SIG-M5 treated with dmso at 0.1 percent for 504 hours (cell line): ENCODE results near the gene MTSS2.
"Not testable (repeated sequence)": the region's sequence is repeated elsewhere in the genome, so short reads cannot be mapped to it uniquely, and the experiment has no call there.

Source experiments
- DNase-seq: peaks from one replicate; lab custom pipeline; 2025; ENCODE audit not compliant: unreplicated experiment; lab: John Stamatoyannopoulos, UW

MTSS2 gene

DNA sequence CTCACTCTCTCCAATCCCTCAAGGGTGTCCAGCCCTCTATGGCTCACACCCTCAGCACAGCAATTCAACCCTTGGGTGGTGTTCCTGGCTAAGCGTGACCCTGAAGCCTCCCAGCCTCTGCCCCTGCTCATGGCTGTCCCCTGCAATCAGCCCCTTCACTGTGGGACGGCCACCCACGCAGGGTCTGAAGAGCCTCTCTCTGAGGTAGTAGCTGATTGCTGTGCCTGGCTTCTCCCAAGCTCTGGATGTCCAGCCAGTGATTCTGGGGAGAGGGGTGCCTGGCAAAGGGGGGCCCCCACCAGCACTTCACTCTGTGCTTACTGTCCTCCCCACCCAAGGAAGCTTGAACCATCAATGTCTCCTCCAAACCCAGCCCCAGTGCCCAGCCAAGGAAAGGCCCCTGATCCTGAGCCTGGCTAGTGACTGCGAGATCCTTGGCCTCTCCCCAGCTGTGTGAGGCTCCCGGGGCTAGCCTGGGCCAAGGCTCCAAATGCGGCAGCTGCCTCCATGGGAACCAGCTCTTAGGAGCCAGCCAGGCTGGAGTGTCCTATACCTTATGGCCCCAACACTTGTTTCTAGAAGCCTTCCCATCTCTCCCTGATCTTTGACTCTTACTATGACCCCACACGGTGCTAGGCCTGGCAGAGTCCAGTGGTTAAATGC lies 9.9 kb downstream of the MTSS2 start:
- no peak for DNase-seq

DNA sequence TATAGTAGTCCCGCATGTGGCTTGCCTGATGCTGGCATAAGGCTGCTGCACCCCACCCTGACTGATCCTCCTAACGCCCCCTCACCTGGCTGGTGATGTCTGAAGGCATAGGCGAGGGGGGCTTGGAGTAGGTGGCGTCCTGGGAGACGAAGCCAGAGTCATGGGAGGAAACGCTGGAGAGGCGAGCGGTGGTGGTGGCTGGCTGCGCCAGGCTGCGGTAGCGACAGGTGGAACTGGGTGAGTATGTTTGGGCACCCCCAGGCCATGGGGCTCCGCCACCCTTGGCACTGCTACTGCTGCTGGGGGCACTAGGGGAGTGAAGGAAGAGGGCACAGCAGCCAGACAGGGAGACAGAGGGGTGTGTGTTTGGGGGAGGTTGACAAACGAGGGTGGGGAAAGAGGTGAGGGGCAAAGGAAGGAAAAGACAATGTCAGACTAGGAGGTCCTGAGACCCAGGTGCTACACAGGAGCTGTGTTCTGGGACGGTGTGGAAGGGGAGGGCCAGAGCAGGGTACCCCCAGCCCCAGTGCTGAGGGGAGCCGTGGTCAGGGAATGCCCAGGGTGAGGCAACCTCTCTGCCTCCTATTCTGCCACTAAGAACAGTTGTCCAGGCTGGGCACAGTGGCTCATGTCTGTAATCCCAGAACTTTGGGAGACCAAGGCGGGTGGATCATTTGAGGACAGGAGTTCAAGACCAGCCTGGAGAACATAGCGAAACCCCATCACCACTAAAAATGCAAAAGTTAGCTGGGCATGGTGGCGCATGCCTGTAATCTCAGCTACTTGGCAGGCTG lies 11.4 kb downstream of the MTSS2 start:
- DNase-seq = no peak

DNA sequence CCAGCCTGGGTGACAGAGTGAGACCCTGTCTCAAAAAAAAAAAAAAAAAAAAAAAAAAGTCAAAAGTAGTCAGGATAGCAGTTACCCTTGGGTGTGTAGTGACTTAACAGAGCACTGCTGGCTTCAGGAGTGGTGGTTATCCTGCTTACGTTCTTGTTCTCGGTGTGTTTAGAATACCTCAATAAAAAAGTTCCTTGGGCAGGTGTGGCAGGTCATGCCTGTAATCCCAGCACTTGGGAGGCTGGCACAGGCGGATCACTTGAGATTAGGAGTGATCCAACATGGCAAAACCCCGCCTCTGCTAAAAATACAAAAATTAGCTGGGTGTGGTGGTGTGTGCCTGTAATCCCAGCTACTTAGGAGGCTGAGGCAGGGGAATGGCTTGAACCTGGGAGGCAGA lies 14.9 kb downstream of the MTSS2 start:
- DNase-seq = not testable (repeated sequence)

DNA sequence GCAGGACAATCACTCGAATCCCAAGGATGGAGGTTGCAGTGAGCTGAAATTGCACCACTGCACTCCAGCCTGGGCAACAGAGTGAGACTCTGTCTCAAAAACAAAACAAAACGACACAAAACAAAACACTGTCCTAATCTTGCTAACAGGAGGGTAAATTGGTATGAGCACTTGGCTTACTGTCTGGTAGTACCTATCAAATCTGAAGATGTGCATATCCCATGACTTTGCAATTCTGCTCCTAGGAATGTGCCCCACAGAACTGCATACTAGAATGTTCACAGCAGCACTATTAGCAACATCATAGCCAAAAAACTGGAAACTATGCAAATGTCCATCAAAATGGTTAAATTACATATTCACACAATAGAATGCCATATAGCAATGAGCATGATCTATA lies 15.7 kb downstream of the MTSS2 start:
- no peak for DNase-seq

DNA sequence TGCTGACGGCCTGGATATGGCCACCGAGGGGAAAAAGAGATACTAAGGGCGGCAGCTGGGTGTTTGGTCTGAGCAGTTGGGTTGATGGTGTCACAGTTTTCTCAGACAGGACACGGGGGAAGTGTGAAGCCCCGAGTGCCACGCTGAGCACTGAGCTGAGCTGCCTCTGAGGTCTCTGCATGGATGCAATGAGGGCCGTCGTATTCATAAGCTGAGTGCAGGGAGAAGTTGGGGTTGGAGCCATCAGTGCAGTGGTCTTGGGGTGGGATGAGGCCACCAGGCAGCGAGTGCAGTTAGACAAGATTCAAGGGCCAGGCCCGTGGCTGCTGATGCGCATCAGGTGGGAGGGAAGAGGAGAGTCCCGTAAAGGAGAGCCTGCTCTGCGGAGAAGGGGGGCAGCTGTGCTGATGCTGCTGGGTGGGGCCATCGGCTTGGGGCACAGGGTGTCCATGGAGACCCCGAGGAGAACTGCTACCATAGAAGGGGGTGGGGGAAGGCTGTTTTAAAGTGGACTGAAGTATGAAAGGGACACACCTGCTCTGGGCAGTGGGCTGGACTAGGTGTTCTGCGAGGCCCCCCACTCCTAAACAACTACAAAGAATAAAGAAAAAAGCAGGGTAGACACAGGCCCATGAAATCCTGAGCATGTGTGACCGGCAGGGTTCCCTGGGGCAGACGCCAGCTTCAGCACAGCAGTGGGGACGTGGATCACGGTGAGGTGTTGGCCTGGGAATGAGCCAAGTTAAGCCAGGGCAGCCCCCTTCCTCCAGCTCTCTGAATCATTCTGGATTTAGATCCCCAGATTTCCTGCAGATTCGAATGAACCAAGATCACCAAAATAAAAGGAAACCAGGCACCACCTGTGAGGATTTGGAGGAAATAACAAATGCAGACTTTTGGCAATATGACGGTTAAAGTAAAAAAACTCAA lies 19.8 kb downstream of the MTSS2 start:
- no peak for DNase-seq

DNA sequence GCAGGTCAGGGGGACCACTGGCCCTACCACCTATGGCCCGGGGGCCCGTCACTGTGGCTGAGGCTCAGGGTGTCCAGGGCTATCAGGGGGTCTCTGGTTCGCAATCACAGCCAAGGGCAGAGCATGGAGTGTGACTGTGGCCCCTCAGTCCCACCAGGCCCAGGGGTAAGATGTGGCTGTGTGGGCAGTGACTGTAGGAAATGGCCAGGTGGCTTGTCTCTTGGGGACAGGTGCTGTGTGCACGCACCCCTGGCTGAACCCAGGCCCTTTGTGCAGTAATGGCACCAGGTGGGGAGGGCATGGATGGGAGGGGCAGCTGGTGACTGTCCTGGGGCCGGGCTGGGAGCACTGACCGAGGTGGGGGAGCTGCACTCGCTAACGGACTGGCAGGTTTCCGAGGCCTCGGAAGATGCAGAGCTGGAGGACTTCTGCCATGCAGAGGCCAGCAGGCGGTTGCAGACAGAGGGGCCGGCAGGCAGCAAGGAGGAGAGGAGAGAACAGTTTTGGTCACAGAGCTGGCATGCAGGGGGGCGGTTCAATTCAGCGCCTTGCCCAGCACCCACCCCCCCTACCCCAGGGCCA lies 20.6 kb downstream of the MTSS2 start:
- DNase-seq = no peak

DNA sequence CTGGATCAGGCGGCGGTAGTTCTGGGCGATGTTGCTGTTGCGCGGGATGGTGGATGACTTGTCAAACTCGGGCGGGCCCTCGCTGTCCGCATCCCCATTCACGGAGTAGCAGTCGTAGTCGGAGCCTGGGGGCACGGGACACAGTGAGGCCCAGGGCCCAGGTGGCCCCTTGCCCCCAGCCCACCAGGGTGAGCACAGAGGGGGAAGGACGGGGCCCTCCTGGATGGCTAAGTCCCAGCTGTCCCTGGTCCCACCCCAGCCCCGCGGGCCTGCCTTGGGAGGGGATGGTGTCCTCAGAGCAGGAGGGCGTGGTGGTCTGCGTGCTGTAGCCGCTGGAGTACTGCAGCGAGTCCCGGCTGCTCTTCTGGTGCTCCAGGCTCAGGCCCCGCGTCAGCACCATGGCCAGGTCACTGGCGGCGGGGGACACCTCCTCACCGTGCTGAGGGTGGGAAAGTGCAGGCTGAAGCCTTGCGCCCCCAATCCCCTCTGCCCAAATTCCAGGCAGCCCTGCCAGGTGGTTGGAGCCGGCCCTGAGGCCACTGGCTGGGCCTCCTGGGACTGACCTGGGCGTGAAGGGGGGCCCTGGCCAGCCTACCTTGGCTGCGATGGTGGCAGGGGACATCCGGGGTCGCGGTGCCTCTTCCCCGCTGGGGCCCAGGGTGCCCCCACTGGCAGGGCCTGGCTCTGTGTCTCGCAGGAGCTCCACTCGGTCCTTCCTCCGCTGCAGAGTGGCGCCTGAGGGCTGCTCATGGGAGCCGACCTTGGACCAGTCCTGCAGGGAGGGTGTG lies 21.3 kb downstream of the MTSS2 start:
- no peak for DNase-seq

DNA sequence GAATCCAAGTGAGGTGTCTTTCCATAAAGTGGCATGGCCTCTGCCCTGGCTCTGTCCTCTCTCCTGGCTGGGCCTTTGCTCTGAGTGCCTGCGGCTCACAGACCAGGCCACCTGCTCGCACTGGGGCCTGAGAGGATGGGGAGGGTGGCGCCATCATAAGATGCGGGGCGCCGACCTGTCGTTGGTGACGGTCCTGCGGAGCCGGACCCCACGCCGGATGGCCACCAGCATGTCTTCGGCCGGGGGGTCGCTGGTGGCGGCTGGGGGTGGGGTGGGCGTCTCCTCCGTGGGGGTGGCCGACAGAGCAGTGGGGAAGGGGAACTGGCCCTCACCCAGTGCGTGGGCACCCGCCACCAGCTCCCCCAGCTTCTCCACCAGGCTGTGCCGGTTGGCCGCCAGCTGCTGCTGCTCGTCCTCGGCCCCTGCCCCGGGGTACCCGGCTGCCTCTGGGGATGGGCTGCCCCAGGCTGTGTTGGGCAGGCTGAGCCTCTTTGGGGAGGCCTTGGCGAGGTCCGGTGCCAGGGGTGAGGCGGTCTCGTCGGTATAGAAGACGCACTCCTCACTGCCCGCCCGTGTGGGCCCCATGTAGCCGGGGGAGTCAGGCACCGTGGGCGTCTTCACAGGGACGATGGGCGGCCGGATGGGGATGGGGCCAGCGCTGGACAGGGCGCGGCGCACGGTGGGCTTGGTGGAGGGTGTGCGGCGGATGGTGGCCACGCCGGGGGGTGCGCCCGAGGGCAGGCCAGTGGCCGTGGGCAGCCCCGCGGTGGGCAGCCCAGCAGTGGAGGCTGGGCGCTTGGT lies 22.1 kb downstream of the MTSS2 start:
- DNase-seq = no peak

DNA sequence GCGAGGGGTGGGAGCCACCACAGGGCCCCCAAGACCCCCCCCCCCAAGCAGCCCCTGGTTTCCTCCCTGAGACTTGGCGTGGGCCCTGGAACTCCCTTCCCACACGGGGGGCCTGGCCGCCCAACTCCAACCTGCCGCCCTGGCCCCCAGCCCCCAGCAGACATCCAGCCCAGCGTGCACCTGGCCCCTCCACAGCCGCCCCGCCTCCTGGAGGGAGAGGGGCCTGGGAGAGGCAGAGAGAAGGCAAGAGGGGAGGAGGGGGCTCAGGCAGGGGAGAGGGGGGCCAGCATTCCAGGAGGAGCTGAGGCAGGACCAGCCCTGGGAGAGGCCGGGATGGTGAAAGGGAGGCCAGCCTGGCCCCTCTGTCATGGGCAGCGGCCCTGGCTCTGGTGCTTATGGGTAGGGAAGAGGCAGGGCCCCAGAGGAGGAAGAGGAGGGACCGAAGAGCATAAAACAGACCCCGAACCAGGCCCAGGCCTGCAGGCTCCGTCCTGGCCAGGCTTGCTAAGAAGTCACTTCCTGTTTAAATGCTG lies 22.8 kb downstream of the MTSS2 start:
- no peak for DNase-seq

DNA sequence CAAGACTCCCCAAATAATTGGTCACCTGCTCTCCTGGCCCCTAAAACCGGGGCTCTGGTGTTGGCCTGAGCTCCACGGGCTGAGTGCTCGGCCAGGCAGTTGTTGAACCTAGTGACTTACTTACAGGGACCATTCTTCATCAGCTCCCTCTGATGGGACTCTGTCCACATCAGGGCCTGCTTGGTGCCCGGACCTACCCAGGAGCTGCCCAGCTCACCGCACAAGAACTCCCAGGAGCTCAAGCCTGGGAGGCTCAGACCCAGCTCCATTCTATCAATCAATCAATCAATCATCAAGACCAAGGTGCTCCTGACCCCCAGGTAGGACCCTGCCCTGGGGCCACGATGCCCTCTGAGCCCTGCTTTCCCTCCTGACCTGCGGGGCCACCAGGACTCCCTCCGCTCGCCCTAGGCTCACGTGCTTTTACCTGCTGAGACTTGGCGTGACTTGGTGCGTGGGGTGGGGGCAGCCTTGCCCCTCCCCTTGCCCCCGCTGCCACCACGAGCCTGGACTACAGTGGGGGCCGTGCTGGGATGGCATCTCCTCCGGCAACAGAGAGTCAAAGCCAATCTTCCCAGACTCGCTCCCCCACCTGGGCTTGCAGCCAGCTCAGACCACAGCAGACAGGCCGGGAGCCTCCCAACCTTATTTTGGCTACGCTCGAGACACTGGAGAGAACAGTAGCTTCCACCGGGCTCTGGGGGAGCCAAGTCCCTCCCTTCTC lies 23.8 kb downstream of the MTSS2 start:
- DNase-seq = no peak

DNA sequence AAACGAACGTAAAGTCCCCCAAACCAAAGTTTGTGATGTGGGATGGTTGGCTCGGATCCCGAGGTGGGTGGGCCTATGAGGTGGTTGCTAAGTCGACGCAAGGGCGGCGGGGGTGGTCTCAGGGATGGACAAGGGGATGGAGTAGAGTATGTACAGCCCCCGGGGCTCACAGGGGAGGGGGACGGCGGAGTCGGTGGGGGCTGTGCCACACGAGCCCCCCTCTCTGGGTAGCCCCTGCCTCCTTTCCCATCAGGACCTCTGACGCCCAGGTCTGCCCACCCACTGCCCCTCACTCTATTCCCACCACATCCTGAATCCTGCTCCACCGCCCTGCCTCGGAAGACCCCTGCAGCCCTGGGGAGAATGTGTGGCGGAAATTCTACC lies 24.3 kb downstream of the MTSS2 start:
- no peak for DNase-seq

DNA sequence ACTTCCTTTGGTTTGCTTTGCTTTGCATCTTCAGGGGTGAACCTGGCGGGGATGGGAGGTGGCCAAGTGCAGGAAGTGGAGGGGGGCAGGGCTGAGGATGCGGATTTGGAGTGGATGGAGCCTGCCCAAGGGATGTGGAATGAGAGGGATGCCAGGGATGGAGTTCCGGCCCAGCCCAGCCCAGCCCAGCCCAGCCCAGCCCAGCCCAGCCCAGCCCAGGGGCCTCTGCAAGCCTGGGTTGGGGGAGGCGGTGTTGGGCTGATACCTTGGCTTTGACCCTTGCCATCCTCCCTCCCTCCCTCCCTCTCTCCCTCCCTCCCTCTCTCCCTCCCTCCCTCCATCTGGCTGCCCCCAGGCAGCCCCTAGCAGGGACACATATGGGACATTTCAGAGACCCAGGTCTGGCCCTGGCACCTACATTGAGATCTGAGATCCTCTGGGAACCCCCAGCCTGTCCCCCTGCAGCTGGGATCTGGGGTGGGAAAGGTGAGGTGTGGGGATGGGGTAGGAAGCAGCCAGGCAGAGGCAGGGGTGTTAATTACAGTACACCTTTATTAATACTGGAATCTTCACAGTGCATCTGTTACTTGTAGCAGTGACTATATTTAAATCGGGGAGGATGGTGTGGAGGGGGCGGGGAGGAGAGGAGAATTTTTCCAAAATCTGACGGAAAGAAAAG lies 25.0 kb downstream of the MTSS2 start:
- no peak for DNase-seq

DNA sequence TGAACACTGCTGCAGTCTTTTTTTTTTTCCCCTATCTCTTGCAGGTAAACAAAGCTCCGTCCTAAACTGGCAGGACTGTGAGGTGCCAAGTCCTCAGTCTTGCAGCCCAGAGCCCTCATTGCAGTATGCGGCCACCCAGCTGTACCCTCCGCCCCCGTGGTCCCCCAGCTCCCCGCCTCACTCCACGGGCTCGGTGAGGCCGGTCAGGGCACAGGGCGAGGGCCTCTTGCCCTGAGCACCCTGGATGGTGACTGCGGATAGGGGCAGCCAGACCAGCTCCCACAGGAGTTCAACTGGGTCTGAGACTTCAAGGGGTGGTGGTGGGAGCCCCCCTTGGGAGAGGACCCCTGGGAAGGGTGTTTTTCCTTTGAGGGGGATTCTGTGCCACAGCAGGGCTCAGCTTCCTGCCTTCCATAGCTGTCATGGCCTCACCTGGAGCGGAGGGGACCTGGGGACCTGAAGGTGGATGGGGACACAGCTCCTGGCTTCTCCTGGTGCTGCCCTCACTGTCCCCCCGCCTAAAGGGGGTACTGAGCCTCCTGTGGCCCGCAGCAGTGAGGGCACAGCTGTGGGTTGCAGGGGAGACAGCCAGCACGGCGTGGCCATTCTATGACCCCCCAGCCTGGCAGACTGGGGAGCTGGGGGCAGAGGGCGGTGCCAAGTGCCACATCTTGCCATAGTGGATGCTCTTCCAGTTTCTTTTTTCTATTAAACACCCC lies 25.7 kb downstream of the MTSS2 start:
- no peak for DNase-seq

DNA sequence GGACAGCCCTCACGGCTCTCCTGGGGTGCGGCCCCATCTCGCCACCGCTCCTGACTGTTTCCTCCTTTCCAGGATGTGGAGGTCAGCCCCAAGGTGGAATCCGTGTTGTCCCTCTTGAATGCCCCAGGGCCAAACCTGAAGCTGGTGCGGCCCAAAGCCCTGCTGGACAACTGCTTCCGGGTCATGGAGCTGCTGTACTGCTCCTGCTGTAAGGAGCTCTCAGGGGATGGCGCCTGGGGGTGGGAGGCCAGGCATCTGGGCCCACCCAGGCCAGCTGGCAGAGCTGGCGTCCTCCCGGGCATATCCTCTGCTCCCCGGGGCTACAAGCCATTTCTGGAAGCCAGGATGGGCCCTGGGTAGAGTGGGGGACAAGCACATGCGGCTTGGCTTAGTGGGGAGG lies 26.3 kb downstream of the MTSS2 start:
- DNase-seq = no peak

DNA sequence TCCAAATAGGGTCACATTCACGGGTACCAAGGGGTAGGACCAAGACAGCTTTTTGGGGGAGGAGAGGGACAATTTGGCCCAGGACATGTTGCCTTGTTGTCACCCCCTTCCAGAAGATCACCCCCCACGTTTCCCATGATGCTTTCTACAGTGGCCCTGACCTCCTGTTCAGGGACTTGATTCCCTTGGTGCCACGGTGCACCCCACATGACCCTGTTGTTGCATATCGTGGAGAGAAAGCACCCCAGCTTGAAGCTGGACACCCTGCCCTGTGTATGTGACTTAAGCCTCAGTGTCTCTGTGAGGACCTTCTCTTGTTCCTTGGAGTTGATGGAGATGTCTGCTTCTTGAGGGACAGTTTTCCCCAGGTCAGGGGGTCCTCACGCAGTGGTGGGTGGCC lies 26.9 kb downstream of the MTSS2 start:
- no peak for DNase-seq

DNA sequence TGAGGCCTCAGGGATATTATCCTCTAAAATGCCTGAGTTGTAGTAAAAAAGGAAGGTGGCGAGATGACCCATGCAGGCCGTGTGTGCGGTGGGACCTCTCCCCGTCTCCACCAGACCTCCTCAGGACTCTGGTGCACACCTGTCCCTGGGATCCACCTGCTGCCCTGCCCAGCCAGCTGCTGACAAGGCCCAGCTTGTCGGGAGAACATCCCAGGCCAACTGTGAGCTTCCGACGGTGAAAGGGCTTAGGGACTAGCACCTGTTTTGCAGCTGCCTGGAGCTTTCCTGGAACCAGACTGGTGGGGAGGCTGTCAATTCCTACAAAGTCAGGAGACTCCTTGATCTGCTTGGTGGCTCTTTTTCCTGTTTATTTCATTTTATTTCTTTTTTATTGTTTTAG lies 27.9 kb downstream of the MTSS2 start:
- no peak for DNase-seq

DNA sequence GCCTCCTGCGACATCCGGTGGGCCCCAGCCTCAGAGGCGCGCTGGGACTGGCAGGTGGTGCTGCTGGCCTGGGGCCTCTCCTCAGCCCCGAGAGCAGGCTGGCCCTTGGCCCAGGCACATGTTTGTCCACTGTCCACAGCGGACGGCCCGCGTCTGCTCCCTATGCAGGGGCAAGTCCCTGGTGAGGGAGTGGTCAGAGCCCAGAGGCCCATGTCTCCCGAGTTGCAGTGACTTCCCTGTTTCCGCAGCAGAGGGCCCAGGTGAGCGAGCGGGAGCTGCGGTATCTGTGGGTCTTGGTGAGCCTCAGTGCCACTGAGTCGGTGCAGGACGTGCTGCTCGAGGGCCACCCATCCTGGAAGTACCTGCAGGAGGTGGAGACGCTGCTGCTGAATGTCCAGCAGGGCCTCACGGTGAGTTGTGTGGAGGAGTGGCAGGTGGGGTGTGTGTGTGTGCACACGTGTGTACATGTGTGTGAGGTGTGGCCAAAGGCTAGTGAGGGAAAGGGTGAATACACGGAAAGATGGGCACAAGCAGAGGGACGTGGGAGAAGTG lies 29.1 kb downstream of the MTSS2 start:
- no peak for DNase-seq
